Stimulated activated CD4-positive, alpha-beta T cell treated with anti-CD3 and anti-CD28 coated beads, Interleukin-2, amount 100 ng/mL, for 24 hours (primary cell): Measurements from ENCODE around the gene MT3.
"Not testable (repeated sequence)": the region's sequence is repeated elsewhere in the genome, so short reads cannot be mapped to it uniquely, and the experiment has no call there.

Experiments
- DNase-seq, 2 donors: peaks; one replicate each; pipeline ENCODE4 v3.0.0-alpha.2; 2020

The MT3 gene

GRCh38 chr16:56580391-56581048 lies 8.8 kb upstream of the MT3 start:
- no peak for DNase-seq

- DNase-seq = not testable (repeated sequence)
These were observed 6.4 kb upstream of the MT3 start for GRCh38 chr16:56582911-56583310.

GRCh38 chr16:56583351-56584168 lies 5.8 kb upstream of the MT3 start:
- no peak for DNase-seq

- no peak for DNase-seq
These were observed 5.1 kb upstream of the MT3 start for GRCh38 chr16:56584276-56584675.

GRCh38 chr16:56588781-56589140 lies 567 bp upstream of the MT3 start:
- DNase-seq = no peak

GRCh38 chr16:56591377-56592060 lies 2.2 kb downstream of the MT3 start:
- no peak for DNase-seq

- no peak for DNase-seq
These were observed 4.4 kb downstream of the MT3 start for GRCh38 chr16:56593573-56594291.

GRCh38 chr16:56594292-56594619 lies 4.9 kb downstream of the MT3 start:
- no peak for DNase-seq

GRCh38 chr16:56600398-56600999 lies 11.2 kb downstream of the MT3 start:
- peak in 1 of 2 donors; percentile 30 for DNase-seq

- DNase-seq = no peak
These were observed 12.0 kb downstream of the MT3 start for GRCh38 chr16:56601325-56601724.

- DNase-seq = no peak
These were observed 14.3 kb downstream of the MT3 start for GRCh38 chr16:56603589-56603988.

GRCh38 chr16:56604966-56605365 lies 15.6 kb downstream of the MT3 start:
- no peak for DNase-seq

GRCh38 chr16:56605475-56605874 lies 16.1 kb downstream of the MT3 start:
- DNase-seq = no peak

GRCh38 chr16:56606071-56606475 lies 16.7 kb downstream of the MT3 start:
- DNase-seq = no peak

GRCh38 chr16:56606476-56607108 lies 17.3 kb downstream of the MT3 start:
- DNase-seq = no peak

- DNase-seq = peak in 1 of 2 donors; percentile 27
These were observed 17.8 kb downstream of the MT3 start for GRCh38 chr16:56607109-56607618.

- no peak for DNase-seq
These were observed 18.3 kb downstream of the MT3 start for GRCh38 chr16:56607675-56608042.

GRCh38 chr16:56608043-56608875 lies 18.9 kb downstream of the MT3 start, which contains the start of gene MT2A:
TSS of gene MT2A (plus strand) at chr16:56608584. CDS start at chr16:56608656, 72 bp downstream.
- peak; percentile 90 to 94 for DNase-seq

- peak in 1 of 2 donors; percentile 28 for DNase-seq
These were observed 19.6 kb downstream of the MT3 start for GRCh38 chr16:56608876-56609462.

- peak; percentile 74 for DNase-seq
These were observed 20.2 kb downstream of the MT3 start for GRCh38 chr16:56609463-56609921.
